Psoas muscle (tissue), 8 donors: ENCODE results near the gene DDX25. TPM values are rescaled to one million over a fixed set of nuclear protein-coding genes. Genes with fewer than 3 reads are reported as not detected.
"Not testable (repeated sequence)": the region's sequence is repeated elsewhere in the genome, so short reads cannot be mapped to it uniquely, and the experiment has no call there.

Source experiments
- ATAC-seq, 4 donors: fragments of 200-7000 bp; cut with Tn5 transposase; one replicate each; pipeline ENCODE4 v1.9.1; 2020; ENCODE audit warnings: moderate library complexity in 3 of 4, mild to moderate bottlenecking in 2 of 4
- DNase-seq, 2 donors: peaks; one replicate each; pipeline ENCODE4 v3.0.0-alpha.2; 2020
- H3K27ac ChIP-seq: fragments of 200-600 bp; one replicate; pipeline ENCODE4 v1.8.0; 2022
- H3K27me3 ChIP-seq, 3 donors: fragments of 200-600 bp in 1 of 3; one replicate each; pipeline versions ENCODE4 v1.6.1 to v1.8.0; 2013 to 2022; ENCODE audit warnings: low read length in 2 of 3, mild to moderate bottlenecking in 2 of 3, moderate library complexity in 1 of 3; ENCODE audit not compliant: insufficient read depth in 3 of 3
- H3K36me3 ChIP-seq, 2 donors: fragments of 200-600 bp in 1 of 2; one replicate each; pipeline versions ENCODE4 v1.6.1 to v1.8.0; 2013 to 2022; ENCODE audit warnings: low read depth in 1 of 2, mild to moderate bottlenecking in 1 of 2, moderate library complexity in 1 of 2; ENCODE audit not compliant: insufficient read depth in 1 of 2
- H3K4me1 ChIP-seq: fragments of 200-600 bp; one replicate; pipeline ENCODE4 v1.8.0; 2022
- H3K4me3 ChIP-seq: fragments of 200-600 bp; one replicate; pipeline ENCODE4 v1.8.0; 2022; ENCODE audit warnings: mild to moderate bottlenecking
- H3K9me3 ChIP-seq: fragments of 200-600 bp; one replicate; pipeline ENCODE4 v1.8.0; 2022
- CTCF ChIP-seq: fragments of 200-600 bp; IDR thresholded peaks from one replicate; pipeline ENCODE4 v1.8.0; 2022; ENCODE audit warnings: antibody characterized with exemption
- WGBS, 3 donors: extraction: QIAGEN DNeasy Blood & Tissue Kit; methylation state at CpG; one replicate each; pipeline versions ENCODE4 v1.1.6 to v1.1.7; 2013; 5-methylcytosine and 5-hydroxymethylcytosine counted together
- intact Hi-C, 2 donors: fragments of 100-400 bp; cut with DNase I; formaldehyde crosslinking; loops; one replicate each; pipeline versions ENCODE4 v1.11.0 to v1.14.2; 2022
- polyA plus RNA-seq, 3 donors: library from polyadenylated mRNA; stranded (reverse); fragments of 200-250 nt; gene quantifications; one replicate each; pipeline ENCODE4 v1.2.3, GENCODE V29; 2013
- total RNA-seq, 4 donors: library from RNA; stranded (reverse); fragmentation: NEBNext Ultra II Directional in 2 of 4; extraction: Animal tissue kit (Norgen Biotek cat#: 25700) in 2 of 4; gene quantifications; one replicate each; pipeline versions ENCODE4 v1.2.1 to v1.2.4, GENCODE V29; 2021 to 2023
- donor health status: healthy with polysubstance abuse.
- donor health status: DM: no; HTN: no; CAD: no; lungs with moderate emphysema.
- donor health status: Bipolar disorder and iron deficiency.
- donor health status: healthy.
- donor health status: DM: yes; HTN: yes; CAD: no.
- donor health status: DM: no; HTN: no; CAD: no.
- donor health status: DM: no; HTN: no; CAD: no.
- donor health status: DM: yes; HTN: yes; CAD: no.

Gene DDX25
- total and polyA plus RNA-seq, 7 donors: 0.01 TPM; not detected in 6

- TF ChIP-seq CTCF: no peak
- no peak for DNase-seq
- H3K27me3 ChIP-seq: peaks cover 4 to 28% (median 7%) of the 10 kb centered on the region in 3 donors
- peaks cover 5 to 14% of the 10 kb centered on the region in 2 donors for H3K36me3 ChIP-seq
- H3K27ac ChIP-seq: peak overlapping the region; percentile 90
- peak in 3 of 4 donors; percentile 19 to 40 (median 22) for ATAC-seq
- WGBS, 3 donors: 40 to 48% (median 42%) methylated on average over 20 of the region's 20 CpGs
- no peaks in the 10 kb centered on the region for H3K9me3 ChIP-seq
- intact Hi-C loops: no loop called here
- H3K4me3 ChIP-seq: peak overlapping the region; percentile 87
- peaks cover 10% of the 10 kb centered on the region for H3K4me1 ChIP-seq
Measured at GRCh38 chr11:125902277-125902926, 1.9 kb upstream of the DDX25 start.

- Histone ChIP-seq H3K36me3 (peaks cover 5 to 14% of the 10 kb centered on the region in 2 donors), H3K27ac (peak within 1 kb of the TSS; percentile 90), H3K9me3 (no peaks in the 10 kb centered on the region), H3K4me1 (peaks cover 10% of the 10 kb centered on the region), H3K27me3 (peaks cover 4 to 28% (median 7%) of the 10 kb centered on the region in 3 donors), H3K4me3 (peak within 1 kb of the TSS; percentile 87)
- WGBS, 3 donors: 1 to 2% (median 2%) methylated on average over 31 of the region's 31 CpGs
- intact Hi-C loops: no loop called here
- DNase-seq: peak; percentile 94 to 96
- peak; percentile 93 to 100 (median 98) for ATAC-seq
- no peak for TF ChIP-seq CTCF
Measured at GRCh38 chr11:125902927-125903710, 1.2 kb upstream of the DDX25 start, which contains the start of gene PUS3. Gene PUS3, minus strand, starts transcription at chr11:125903206. Its CDS starts 6,922 bp downstream, at chr11:125896284.

GRCh38 chr11:125904678-125905077 is 370 bp downstream of the DDX25 start:
- intact Hi-C loops: no loop called here
- peak overlapping the region; percentile 87 for H3K4me3 ChIP-seq

GRCh38 chr11:125910226-125910849 is 6.0 kb downstream of the DDX25 start:
- Histone ChIP-seq H3K27me3 (peaks cover 0 to 11% (median 6%) of the 10 kb centered on the region in 3 donors), H3K36me3 (no peaks in the 10 kb centered on the region), H3K9me3 (no peaks in the 10 kb centered on the region), H3K27ac (no peak overlapping the region), H3K4me1 (no peaks in the 10 kb centered on the region), H3K4me3 (no peak overlapping the region)
- TF ChIP-seq CTCF: no peak
- intact Hi-C loops: no loop called here
- WGBS, 3 donors: 64 to 73% (median 66%) methylated on average over 8 of the region's 8 CpGs
- ATAC-seq: no peak
- DNase-seq: no peak

More at GRCh38 chr11:125904678-125905077, 370 bp downstream of the DDX25 start:
- Histone ChIP-seq H3K9me3 (no peaks in the 10 kb centered on the region), H3K27ac (no peak overlapping the region), H3K36me3 (peaks cover 2 to 8% of the 10 kb centered on the region in 2 donors), H3K27me3 (peaks cover 4 to 28% (median 7%) of the 10 kb centered on the region in 3 donors), H3K4me1 (peaks cover 10% of the 10 kb centered on the region)
- ATAC-seq (no peak), DNase-seq (no peak)
- WGBS, 3 donors: 47 to 52% (median 52%) methylated on average over 11 of the region's 11 CpGs
- no peak for TF ChIP-seq CTCF

GRCh38 chr11:125914601-125915000 is 10.3 kb downstream of the DDX25 start:
- ATAC-seq, H3K27me3 ChIP-seq, DNase-seq, H3K36me3 ChIP-seq, H3K27ac ChIP-seq, intact Hi-C loops, H3K4me3 ChIP-seq, H3K9me3 ChIP-seq, H3K4me1 ChIP-seq: not testable (repeated sequence)
- 77 to 90% (median 86%) methylated on average over 3 of the region's 3 CpGs for WGBS, 3 donors
